SK-N-MC (cell line): ENCODE data around the gene GCH1.
"Not testable (repeated sequence)": the region's sequence is repeated elsewhere in the genome, so short reads cannot be mapped to it uniquely, and the experiment has no call there.

Experiments used
- DNase-seq: peaks from one replicate; pipeline ENCODE4 v3.0.0-alpha.2; 2011; ENCODE audit warnings: low read depth, low spot score
- H3K27ac ChIP-seq: fragments of 200-600 bp; sonication (generic); 2 replicates; pipeline ENCODE4 v1.5.1; 2016; ENCODE audit warnings: mixed run types
- H3K36me3 ChIP-seq: fragments of 200-600 bp; sonication (generic); 2 replicates; pipeline ENCODE4 v1.6.1; 2017; ENCODE audit warnings: antibody characterized with exemption, low read length, mixed read lengths; ENCODE audit not compliant: insufficient read depth
- H3K4me3 ChIP-seq: fragments of 200-600 bp; sonication (generic); 2 replicates; pipeline ENCODE4 v1.5.1; 2016
- H3K9ac ChIP-seq: fragments of 200-600 bp; sonication (generic); 2 replicates; pipeline ENCODE4 v1.8.0; 2017; ENCODE audit warnings: mixed run types, mixed read lengths; ENCODE audit not compliant: insufficient read length
- H3K9me3 ChIP-seq: fragments of 200-600 bp; sonication (generic); 2 replicates; pipeline ENCODE4 v1.6.1; 2017; ENCODE audit warnings: low read depth, mild to moderate bottlenecking, antibody characterized with exemption, low read length, moderate library complexity, mixed read lengths
- EZH2 ChIP-seq: fragments of 200-600 bp; sonication (generic); IDR thresholded peaks from one replicate; pipeline ENCODE4 v1.6.1; 2017; ENCODE audit warnings: antibody characterized with exemption
- FOXP2 ChIP-seq: optimal IDR thresholded peaks from 2 replicates; pipeline ENCODE3; 2011; ENCODE audit warnings: mild to moderate bottlenecking, moderate library complexity; ENCODE audit not compliant: insufficient read depth; ENCODE audit errors: extremely low read length, control extremely low read depth
- POLR2AphosphoS5 ChIP-seq: IDR thresholded peaks from 2 replicates; pipeline ENCODE4 v1.6.1; 2012; ENCODE audit warnings: mild to moderate bottlenecking, low read depth, low read length, borderline replicate concordance

GCH1 gene

GRCh38 chr14:54918427-54918826 lies 15.8 kb upstream of the GCH1 start:
- DNase-seq: no peak
- no peaks in the 10 kb centered on the region for H3K9me3 ChIP-seq
- H3K36me3 ChIP-seq: no peaks in the 10 kb centered on the region
- H3K9ac ChIP-seq: no peak overlapping the region
- TF ChIP-seq POLR2AphosphoS5 (no peak), FOXP2 (no peak), EZH2 (no peak)
- no peak overlapping the region for H3K27ac ChIP-seq
- H3K4me3 ChIP-seq: no peak overlapping the region

DNA sequence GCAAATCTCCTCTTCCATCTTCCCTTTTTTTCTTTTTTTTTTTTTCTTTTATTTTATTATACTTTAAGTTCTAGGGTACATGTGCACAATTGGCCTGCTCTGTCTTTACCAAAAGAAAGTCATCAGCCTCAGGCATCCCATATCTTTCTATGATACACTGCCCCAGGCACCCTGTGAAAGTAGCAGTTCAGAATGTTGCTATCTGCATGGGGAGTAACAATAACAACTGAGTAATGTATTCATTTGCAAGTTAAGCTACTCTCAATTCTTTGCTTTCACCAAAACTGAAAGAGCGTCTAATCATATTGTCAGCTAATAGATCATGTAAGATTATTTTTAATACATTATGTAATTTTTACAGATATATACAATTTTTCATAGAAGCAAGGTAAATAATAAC lies 13.5 kb upstream of the GCH1 start:
- Histone ChIP-seq H3K36me3 (no peaks in the 10 kb centered on the region), H3K4me3 (no peak overlapping the region), H3K9ac (no peak overlapping the region), H3K27ac (no peak overlapping the region), H3K9me3 (no peaks in the 10 kb centered on the region)
- no peak for TF ChIP-seq FOXP2
- no peak for DNase-seq

DNA sequence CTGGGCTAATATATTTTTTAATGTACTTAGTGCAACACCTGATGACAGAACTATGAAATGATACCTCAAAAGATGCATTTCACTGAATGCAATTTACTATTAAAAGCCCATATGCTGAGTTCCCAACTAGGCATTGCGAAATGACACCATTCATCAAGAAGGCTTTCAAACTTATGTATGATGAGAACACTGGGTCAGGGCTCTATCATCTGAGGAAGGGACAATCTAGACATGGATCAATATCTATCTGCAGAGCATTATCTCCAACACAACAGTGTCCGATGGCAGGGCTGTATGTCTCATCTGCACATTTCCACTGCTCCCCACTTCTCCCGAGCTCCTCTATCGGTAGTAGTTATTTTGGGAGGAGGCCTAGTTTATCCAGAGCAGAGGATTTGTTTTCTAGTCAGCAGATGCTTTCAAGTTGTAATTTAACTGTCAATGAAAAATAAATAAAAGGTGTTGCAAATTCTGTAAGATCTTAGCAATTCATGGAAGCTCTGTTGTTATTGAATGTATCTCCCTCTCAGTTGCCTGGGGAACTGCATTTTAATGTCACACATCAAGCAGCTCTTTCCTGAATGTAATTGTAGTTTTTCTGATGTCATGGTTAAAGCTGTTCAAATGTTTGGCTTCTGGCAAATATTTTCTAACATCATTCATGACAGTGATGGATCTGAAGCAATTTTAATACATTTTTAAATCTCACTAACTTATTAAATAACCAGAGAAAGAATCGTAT lies 7.4 kb upstream of the GCH1 start:
- no peak for TF ChIP-seq POLR2AphosphoS5
- no peak for TF ChIP-seq EZH2
- no peak for TF ChIP-seq FOXP2
- H3K36me3 ChIP-seq: no peaks in the 10 kb centered on the region
- no peak overlapping the region for H3K9ac ChIP-seq
- DNase-seq: no peak
- H3K4me3 ChIP-seq: no peak overlapping the region
- H3K9me3 ChIP-seq: no peaks in the 10 kb centered on the region
- H3K27ac ChIP-seq: no peak overlapping the region

GRCh38 chr14:54908973-54909372 lies 6.3 kb upstream of the GCH1 start:
- H3K9me3 ChIP-seq, H3K27ac ChIP-seq, DNase-seq, H3K9ac ChIP-seq, H3K36me3 ChIP-seq, H3K4me3 ChIP-seq: not testable (repeated sequence)

DNA sequence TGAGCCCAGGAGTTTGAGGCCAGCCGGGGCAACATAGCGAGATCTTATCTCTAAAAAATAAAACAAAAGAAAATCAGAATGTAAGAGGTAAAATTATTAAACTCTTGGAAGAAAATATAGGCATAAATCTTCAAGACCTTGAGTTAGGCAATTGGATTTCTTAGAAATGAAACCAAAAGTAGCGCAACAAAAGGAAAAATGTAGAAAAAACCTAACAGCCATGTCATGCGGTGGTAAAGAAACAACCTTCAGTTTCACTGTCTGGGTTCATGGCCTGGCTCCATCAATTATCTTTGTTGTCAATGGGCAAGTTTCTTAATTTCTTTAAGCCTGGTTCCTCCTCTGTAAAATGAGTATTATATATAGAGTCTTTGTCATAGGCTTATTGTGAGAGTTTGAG lies 5.6 kb upstream of the GCH1 start:
- Histone ChIP-seq H3K36me3 (no peaks in the 10 kb centered on the region), H3K27ac (no peak overlapping the region), H3K9me3 (no peaks in the 10 kb centered on the region), H3K4me3 (no peak overlapping the region), H3K9ac (no peak overlapping the region)
- TF ChIP-seq POLR2AphosphoS5 (no peak), FOXP2 (no peak), EZH2 (no peak)
- DNase-seq: no peak

GRCh38 chr14:54906075-54906474 lies 3.4 kb upstream of the GCH1 start:
- no peaks in the 10 kb centered on the region for H3K36me3 ChIP-seq
- no peak for TF ChIP-seq FOXP2
- no peak for TF ChIP-seq POLR2AphosphoS5
- no peak for TF ChIP-seq EZH2
- H3K4me3 ChIP-seq: no peak overlapping the region
- no peak overlapping the region for H3K9ac ChIP-seq
- no peaks in the 10 kb centered on the region for H3K9me3 ChIP-seq
- no peak for DNase-seq
- no peak overlapping the region for H3K27ac ChIP-seq

DNA sequence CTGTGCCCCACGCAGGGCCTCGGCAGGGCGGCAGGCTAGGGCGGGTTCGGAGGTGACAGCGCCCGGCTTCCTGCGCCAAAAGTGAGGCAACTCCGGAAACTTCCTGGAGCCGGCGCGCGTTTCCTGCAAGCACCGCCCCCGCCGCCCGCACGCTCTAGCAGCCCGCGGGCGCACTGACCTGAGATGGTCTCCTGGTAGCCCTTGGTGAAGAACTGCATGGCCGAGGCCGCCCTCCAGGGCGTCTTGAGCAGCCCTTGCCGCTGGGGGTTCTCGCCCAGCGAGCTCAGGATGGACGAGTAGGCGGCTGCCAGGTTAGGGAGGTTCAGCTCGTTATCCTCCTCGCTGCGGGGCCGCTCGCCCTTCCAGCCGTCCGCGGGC lies 494 bp downstream of the GCH1 start:
- Histone ChIP-seq H3K9me3 (no peaks in the 10 kb centered on the region), H3K9ac (peak overlapping the region; percentile 64), H3K27ac (no peak overlapping the region), H3K4me3 (peak overlapping the region; percentile 98), H3K36me3 (no peaks in the 10 kb centered on the region)
- DNase-seq: no peak
- TF ChIP-seq EZH2: no peak
- no peak for TF ChIP-seq POLR2AphosphoS5
- TF ChIP-seq FOXP2: no peak

DNA sequence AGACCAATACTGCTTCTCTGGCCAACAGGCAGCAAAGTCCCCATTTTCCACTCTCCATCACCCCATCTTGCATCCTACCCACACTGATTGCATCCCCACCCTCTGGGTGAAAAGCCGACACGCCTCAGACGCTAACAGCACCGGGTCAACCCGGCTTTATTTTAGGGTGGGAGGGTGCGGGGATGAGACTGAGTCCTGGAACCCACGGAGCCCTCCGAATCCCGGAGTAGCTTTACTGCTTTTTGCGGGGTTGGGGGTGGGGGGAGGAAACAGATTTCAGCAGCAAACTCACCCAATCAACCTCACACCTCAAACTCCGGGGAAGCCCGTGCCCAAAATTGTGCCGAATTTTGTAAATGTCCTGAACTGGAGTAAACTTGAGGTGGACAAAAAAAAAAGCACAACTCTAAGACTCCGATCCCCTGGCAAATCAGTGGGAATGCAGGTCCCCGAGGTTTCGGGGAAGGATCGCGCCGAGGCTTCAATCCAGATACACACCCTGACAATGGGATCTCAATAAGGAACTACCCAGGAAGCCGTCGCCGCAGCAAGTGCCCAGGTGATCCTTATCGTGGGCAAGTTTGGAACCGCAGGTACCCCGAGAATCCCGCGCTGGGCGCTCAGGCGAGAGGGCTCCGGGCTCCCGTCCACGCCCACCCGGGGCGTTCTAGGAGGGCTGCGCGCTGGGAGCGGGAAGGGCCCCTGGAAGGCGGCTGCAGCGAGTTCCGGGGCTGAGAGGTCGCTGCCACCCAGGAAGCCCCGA lies 1.1 kb downstream of the GCH1 start:
- H3K4me3 ChIP-seq: peak overlapping the region; percentile 98
- H3K9ac ChIP-seq: peak overlapping the region; percentile 60
- no peak overlapping the region for H3K27ac ChIP-seq
- no peaks in the 10 kb centered on the region for H3K9me3 ChIP-seq
- no peaks in the 10 kb centered on the region for H3K36me3 ChIP-seq
- DNase-seq: no peak
- TF ChIP-seq POLR2AphosphoS5: no peak
- no peak for TF ChIP-seq EZH2
- TF ChIP-seq FOXP2: no peak

DNA sequence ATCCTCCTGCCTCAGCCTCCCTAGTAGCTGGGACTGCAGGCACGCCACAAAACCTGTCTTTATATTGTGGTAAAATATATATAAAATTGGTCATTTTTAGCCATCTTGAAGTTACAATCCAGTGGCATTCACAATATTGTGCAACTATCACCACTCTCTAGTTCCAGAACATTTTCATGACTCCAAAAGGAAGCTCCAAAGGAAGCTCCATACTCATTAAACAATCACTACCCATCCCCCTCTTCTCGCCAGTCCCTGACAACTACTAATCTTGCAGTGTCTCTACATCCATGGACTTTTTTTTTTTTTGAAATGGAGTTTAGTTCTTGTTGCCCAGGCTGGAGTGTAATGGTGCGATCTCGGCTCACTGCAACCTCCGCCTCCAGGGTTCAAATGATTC lies 3.1 kb downstream of the GCH1 start:
- Histone ChIP-seq H3K9ac (no peak overlapping the region), H3K36me3 (no peaks in the 10 kb centered on the region), H3K9me3 (no peaks in the 10 kb centered on the region), H3K27ac (no peak overlapping the region), H3K4me3 (no peak overlapping the region)
- no peak for DNase-seq
- no peak for TF ChIP-seq EZH2
- TF ChIP-seq FOXP2: no peak

DNA sequence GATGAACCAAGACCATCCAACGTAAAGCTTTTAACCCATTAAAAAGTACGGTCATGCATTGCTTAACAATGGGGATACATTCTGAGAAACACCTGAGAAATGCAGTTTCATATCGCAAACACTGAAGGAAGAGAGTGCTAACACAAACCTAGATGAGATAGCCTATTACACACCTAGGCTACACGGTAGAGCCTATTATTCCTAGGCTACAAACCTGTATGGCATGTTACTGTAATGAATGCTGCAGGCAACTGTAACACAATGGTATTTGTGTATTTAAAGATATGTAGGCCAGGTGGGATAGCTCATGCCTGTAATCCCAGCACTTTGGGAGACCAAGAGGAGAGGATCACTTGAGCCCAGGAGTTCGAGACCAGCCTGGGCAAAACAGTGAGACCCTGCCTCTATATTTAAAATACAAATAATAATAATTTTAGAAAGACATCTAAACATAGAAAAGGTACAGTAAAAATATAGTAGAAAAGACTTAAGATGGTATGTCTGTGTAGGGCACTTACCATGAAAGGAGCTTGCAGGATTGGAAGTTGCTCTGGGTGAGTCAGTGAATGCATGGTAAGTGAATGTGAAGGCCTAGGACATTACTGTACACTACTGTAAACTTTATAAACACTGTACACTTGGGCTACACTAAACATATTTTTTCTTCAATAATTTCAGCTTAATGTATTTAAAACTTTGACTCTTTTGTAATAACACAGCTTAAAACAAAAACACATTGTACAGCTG lies 4.6 kb downstream of the GCH1 start:
- H3K27ac ChIP-seq, DNase-seq: not testable (repeated sequence)

More for the DNA sequence above, 4.6 kb downstream of the GCH1 start:
- H3K9me3 ChIP-seq, H3K9ac ChIP-seq, H3K36me3 ChIP-seq, H3K4me3 ChIP-seq: not testable (repeated sequence)
